Gastroesophageal sphincter (tissue), 3 donors: Measurements from ENCODE around the gene CHIC1.

Source experiments
- EP300 ChIP-seq: sonication (generic); formaldehyde crosslinking; IDR thresholded peaks from one replicate; pipeline ENCODE4 v1.6.1; 2017; ENCODE audit warnings: antibody characterized with exemption, mild to moderate bottlenecking
- POLR2A ChIP-seq, 2 donors: fragments of 450-650 bp; IDR thresholded peaks; one replicate each; pipeline ENCODE4 v1.6.1; 2017; ENCODE audit warnings: antibody characterized with exemption in 2 of 2, mild to moderate bottlenecking in 2 of 2, moderate library complexity in 1 of 2
- POLR2AphosphoS5 ChIP-seq: sonication (generic); formaldehyde crosslinking; IDR thresholded peaks from one replicate; pipeline ENCODE4 v1.6.1; 2017; ENCODE audit warnings: antibody characterized with exemption
- TF ChIP-seq, protein P1 (sequence below), 4 experiments: fragments of 200-600 bp in 2 of 4; fragments of 450-650 bp in 2 of 4; sonication (generic) in 1 of 4; IDR thresholded peaks; one replicate each; pipeline ENCODE4 v1.5.1; 2017 to 2019; ENCODE audit warnings: antibody characterized with exemption in 4 of 4, mild to moderate bottlenecking in 2 of 4, moderate library complexity in 2 of 4

DNA sequence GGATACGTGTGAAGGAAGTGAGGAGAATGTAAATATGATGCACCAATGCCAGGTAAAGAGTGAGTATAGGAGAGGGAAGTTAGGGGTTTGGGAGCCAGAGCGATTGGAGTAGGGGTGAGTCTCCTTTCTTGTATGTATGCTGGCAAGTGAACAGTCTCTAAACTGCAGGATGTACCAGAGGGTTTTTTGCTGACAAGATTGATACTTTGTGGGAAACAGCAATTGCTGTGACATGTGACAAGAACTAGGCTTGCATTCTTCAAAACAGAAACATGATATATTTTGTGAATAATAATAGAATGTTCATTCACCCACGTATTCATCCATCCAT lies 706 bp downstream of the CHIC1 start:
- TF ChIP-seq, protein P1, sequence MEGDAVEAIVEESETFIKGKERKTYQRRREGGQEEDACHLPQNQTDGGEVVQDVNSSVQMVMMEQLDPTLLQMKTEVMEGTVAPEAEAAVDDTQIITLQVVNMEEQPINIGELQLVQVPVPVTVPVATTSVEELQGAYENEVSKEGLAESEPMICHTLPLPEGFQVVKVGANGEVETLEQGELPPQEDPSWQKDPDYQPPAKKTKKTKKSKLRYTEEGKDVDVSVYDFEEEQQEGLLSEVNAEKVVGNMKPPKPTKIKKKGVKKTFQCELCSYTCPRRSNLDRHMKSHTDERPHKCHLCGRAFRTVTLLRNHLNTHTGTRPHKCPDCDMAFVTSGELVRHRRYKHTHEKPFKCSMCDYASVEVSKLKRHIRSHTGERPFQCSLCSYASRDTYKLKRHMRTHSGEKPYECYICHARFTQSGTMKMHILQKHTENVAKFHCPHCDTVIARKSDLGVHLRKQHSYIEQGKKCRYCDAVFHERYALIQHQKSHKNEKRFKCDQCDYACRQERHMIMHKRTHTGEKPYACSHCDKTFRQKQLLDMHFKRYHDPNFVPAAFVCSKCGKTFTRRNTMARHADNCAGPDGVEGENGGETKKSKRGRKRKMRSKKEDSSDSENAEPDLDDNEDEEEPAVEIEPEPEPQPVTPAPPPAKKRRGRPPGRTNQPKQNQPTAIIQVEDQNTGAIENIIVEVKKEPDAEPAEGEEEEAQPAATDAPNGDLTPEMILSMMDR (IDR thresholded peaks at IDR 0.05) = no peak
- TF ChIP-seq POLR2A (IDR thresholded peaks at IDR 0.05) (no peak), EP300 (no peak), POLR2AphosphoS5 (no peak)
